ENCODE data around the gene VIPR2. TPM values are rescaled to one million over a fixed set of nuclear protein-coding genes. Genes with fewer than 3 reads are reported as not detected.

Gene VIPR2
- total and polyA plus RNA-seq, 10 donors, result 0.41 to 1.4 (median 0.64) TPM

DNA sequence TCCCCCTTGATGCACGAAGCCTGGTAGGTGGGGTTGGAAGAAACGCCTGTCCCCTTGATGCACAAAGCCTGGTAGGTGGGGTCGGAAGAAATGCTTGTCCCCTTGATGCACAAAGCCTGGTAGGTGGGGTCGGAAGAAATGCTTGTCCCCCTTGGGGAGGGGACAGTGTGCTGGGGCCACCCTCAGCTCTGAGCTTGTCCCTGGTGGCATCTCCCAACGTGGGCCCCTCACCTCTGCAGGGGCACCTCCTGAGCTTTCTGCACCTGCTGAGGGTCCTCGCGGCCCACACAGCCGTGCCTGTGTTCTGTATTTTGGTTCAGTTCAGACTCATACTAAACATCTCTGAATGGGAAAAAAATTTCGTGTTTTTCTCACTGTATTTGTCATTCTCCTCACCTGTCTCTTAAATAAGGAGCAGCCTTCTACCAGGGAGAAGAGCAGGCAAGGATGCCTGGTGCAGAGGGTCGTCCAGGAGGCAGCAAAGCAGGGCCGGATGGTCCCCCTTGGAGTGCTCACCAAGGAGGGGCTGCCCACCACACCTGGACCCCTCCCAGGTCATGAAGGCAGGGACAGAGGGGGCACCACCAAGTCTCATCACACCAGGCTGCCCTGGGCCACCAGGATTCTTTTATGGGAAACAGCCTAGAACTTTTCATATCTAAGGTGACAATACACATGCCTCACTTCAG is 24.7 kb downstream of the VIPR2 start:
- peaks cover 0 to 58% (median 0%) of the 10 kb centered on the region in 7 donors for H3K27me3 ChIP-seq (replicated peaks in 1 of 7)
- DNase-seq, result peak; percentile 47
- H3K9me3 ChIP-seq, result peaks cover 0 to 8% (median 0%) of the 10 kb centered on the region in 8 donors
- no peaks in the 10 kb centered on the region for H3K36me3 ChIP-seq
- intact Hi-C loops (cut with DNase I; ENCODE audit: low total_unique reads), result no loop called here
- TF ChIP-seq POLR2A (IDR thresholded peaks at IDR 0.05) (no peak), POLR2AphosphoS5 (IDR thresholded peaks at IDR 0.05) (no peak)
- TF ChIP-seq, protein P1, sequence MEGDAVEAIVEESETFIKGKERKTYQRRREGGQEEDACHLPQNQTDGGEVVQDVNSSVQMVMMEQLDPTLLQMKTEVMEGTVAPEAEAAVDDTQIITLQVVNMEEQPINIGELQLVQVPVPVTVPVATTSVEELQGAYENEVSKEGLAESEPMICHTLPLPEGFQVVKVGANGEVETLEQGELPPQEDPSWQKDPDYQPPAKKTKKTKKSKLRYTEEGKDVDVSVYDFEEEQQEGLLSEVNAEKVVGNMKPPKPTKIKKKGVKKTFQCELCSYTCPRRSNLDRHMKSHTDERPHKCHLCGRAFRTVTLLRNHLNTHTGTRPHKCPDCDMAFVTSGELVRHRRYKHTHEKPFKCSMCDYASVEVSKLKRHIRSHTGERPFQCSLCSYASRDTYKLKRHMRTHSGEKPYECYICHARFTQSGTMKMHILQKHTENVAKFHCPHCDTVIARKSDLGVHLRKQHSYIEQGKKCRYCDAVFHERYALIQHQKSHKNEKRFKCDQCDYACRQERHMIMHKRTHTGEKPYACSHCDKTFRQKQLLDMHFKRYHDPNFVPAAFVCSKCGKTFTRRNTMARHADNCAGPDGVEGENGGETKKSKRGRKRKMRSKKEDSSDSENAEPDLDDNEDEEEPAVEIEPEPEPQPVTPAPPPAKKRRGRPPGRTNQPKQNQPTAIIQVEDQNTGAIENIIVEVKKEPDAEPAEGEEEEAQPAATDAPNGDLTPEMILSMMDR (IDR thresholded peaks at IDR 0.05 in 8 of 11, conservative IDR thresholded peaks at IDR 0.05 in 3 of 11), result no peak
- 80 to 87% (median 85%) methylated on average over 11 of the region's 11 CpGs for WGBS, 5 donors
- H3K4me1 ChIP-seq, result peaks cover 0 to 6% (median 1%) of the 10 kb centered on the region in 6 donors
- H3K27ac ChIP-seq, result no peak overlapping the region
- no peak overlapping the region for H3K4me3 ChIP-seq

DNA sequence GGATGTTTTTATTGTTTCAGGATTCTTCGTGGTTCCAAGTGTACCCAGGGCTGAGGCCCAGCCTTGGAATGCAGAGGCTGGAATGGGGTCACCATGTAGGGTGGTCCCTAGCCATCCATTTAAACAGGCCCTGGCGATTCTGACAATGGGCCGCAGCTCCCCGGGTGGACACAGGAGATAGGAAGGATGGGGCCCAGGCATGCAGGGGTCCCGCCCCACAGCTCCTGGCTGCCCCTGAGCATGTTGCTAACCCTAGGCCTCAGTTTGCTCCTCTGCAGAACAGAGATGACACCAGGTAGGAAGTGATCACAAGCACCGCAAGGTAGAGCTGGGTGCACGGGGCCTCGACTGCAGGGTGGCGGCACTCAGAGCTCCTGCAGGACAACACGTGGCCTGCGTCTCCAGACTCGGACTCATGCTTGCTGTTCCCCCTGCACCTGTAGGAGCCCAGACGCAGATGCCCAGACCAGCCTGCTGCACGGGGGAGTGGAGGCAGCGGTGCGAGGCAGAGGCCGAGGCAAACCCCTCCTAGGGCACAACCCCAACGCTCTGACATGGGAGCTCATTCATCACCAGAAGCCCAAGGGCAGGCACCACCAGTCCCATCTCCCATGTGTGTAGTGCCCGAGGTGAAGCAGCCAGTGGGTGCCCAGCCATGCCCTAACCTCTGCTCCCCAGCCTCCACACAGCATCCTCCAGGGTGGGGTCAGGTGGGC is 25.5 kb downstream of the VIPR2 start:
- DNase-seq, result peak; percentile 54
- peaks cover 0 to 8% (median 0%) of the 10 kb centered on the region in 8 donors for H3K9me3 ChIP-seq
- H3K4me1 ChIP-seq, result peaks cover 0 to 6% (median 1%) of the 10 kb centered on the region in 6 donors
- H3K36me3 ChIP-seq, result no peaks in the 10 kb centered on the region
- intact Hi-C loops (cut with DNase I; ENCODE audit: low total_unique reads), result no loop called here
- 76 to 90% (median 84%) methylated on average over 4 to 19 of the region's 19 CpGs for WGBS, 5 donors
- no peak overlapping the region for H3K4me3 ChIP-seq
- TF ChIP-seq POLR2AphosphoS5 (IDR thresholded peaks at IDR 0.05) (no peak), POLR2A (IDR thresholded peaks at IDR 0.05) (no peak)
- TF ChIP-seq, protein P1 (IDR thresholded peaks at IDR 0.05 in 8 of 11, conservative IDR thresholded peaks at IDR 0.05 in 3 of 11), result no peak
- peaks cover 0 to 60% (median 0%) of the 10 kb centered on the region in 7 donors for H3K27me3 ChIP-seq (replicated peaks in 1 of 7)
- no peak overlapping the region for H3K27ac ChIP-seq

DNA sequence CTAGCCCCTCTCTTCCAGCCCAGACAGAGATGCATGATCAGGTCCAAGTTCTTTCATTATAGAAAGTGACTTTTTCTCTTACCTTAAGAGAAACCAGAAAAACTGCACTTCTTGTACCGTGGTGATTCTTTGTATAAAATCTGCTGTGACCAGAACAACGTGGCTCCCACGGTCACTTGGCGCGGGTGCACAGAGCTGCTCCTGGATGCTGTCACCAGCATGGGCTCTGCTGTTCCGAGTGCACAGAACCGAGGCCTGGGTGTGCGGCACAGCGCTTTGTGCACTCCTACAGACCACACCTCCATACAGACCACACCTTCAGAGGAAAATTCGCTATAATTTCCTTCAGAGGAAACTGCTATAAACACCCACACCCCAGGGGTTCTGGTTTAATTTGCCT is 26.0 kb downstream of the VIPR2 start:
- H3K27ac ChIP-seq, result no peak overlapping the region
- no peaks in the 10 kb centered on the region for H3K36me3 ChIP-seq
- peak; percentile 62 for DNase-seq
- TF ChIP-seq POLR2AphosphoS5 (IDR thresholded peaks at IDR 0.05), result no peak
- TF ChIP-seq, protein P1 (IDR thresholded peaks at IDR 0.05 in 8 of 11, conservative IDR thresholded peaks at IDR 0.05 in 3 of 11), result no peak
- TF ChIP-seq POLR2A (IDR thresholded peaks at IDR 0.05), result no peak
- H3K9me3 ChIP-seq, result peaks cover 0 to 8% (median 0%) of the 10 kb centered on the region in 8 donors
- H3K4me1 ChIP-seq, result peaks cover 0 to 6% (median 1%) of the 10 kb centered on the region in 6 donors
- no peak overlapping the region for H3K4me3 ChIP-seq
- intact Hi-C loops (cut with DNase I; ENCODE audit: low total_unique reads), result no loop called here
- peaks cover 0 to 66% (median under 1%) of the 10 kb centered on the region in 7 donors for H3K27me3 ChIP-seq (replicated peaks in 1 of 7)
- 80 to 86% (median 83%) methylated on average over 10 of the region's 10 CpGs for WGBS, 5 donors

DNA sequence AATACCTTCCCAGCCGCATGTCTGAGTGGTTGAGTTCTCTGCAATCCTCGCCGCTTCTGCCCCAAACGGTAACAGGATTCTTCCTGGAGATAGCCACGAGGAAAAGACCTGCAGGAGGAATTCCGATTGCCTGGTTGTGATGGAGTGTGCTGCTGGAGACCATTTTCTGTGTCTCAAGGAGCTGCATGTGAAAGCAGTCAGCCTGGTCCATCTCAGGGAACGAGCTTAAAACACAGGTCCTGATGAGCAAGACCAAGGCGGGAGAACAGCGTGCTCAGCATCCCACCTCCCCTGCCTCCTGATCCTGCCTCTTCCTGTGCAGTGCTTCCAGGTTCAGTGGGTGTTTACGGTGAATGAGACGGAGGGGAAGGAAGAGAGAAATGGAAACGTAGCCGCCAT is 26.5 kb downstream of the VIPR2 start:
- TF ChIP-seq POLR2A (IDR thresholded peaks at IDR 0.05), result no peak
- TF ChIP-seq, protein P1 (IDR thresholded peaks at IDR 0.05 in 8 of 11, conservative IDR thresholded peaks at IDR 0.05 in 3 of 11), result no peak
- no peak for TF ChIP-seq POLR2AphosphoS5 (IDR thresholded peaks at IDR 0.05)
- H3K4me3 ChIP-seq, result no peak overlapping the region
- 68 to 78% (median 70%) methylated on average over 13 of the region's 13 CpGs for WGBS, 5 donors
- peaks cover 0 to 6% (median 0%) of the 10 kb centered on the region in 8 donors for H3K9me3 ChIP-seq
- intact Hi-C loops (cut with DNase I; ENCODE audit: low total_unique reads), result no loop called here
- H3K4me1 ChIP-seq, result peaks cover 0 to 6% (median 1%) of the 10 kb centered on the region in 6 donors
- H3K36me3 ChIP-seq, result no peaks in the 10 kb centered on the region
- no peak overlapping the region for H3K27ac ChIP-seq
- DNase-seq, result peak; percentile 20
- peaks cover 0 to 70% (median 5%) of the 10 kb centered on the region in 7 donors for H3K27me3 ChIP-seq (replicated peaks in 1 of 7)
